ENCODE measurements around the gene PPM1E.
A peak's percentile ranks its signal among the peaks of the same experiment; 100 is the strongest.
"Not testable (repeated sequence)": the region's sequence is repeated elsewhere in the genome, so short reads cannot be mapped to it uniquely, and the experiment has no call there.

PPM1E gene

GRCh38 chr17:58755577-58756245 is at the start of gene PPM1E:
TSS of gene PPM1E (plus strand) at chr17:58755854.
- FAIRE-seq = no peak

DNA sequence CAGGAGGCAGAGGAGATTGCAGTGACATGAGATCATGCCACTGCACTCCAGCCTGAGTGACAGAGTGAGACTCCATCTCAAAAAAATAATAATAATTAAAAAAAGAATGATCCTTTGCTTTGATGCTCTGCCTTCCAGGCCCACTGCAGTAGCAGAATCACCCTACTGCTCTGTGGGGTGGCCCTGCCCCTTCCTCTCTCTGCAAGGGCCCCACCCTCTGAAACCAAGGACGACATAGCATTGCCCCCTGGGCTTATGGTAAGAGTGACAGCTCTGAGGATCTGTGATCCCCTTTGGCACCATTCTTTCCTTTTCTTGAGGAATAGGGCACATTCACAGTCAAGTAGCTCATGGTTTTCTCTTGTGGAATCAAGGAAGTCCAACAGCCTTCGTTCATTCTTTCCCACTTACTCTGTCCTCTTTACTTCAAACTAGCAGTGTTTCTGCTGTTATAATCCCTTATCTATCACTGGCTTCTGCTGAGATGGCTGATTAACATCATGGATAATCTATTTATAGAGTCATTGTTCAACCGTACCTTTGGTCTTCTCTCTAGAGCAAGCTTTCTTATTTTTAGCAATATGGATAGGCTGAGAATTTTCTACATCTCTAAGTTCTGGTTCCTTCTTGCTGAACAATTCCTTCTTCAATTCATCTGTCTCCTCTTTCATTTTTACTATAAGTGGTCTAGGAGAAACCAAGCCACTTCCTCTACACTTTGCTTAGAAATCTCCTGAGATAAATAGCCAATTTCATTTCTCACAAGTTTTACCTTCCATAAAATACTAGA is 49.1 kb upstream of the PPM1E start:
- no peak for FAIRE-seq

- peak; percentile 97 for FAIRE-seq
These were observed 44.6 kb upstream of the PPM1E start for GRCh38 chr17:58710948-58711552.

GRCh38 chr17:58722274-58722673 is 33.4 kb upstream of the PPM1E start:
- no peak for FAIRE-seq

GRCh38 chr17:58722696-58723095 is 33.0 kb upstream of the PPM1E start:
- FAIRE-seq = no peak

DNA sequence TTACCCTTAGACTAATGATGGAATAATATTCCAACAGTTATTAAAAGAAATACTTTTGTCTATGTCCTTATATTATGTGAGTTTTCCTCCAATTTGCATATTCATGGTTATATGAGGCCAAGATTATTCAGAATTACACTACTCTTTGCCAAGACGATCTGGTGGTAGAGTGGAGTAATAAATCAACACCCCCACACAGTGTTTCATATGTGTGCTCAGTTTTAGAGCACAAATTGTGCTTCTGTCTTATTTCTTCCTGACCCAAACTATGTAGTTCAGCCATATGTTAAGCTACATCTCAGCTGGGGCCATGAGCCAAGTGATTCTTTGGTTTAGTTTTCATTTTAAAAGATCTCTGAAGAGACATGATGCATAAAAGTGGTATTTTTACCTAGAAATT is 26.9 kb upstream of the PPM1E start:
- FAIRE-seq = no peak

DNA sequence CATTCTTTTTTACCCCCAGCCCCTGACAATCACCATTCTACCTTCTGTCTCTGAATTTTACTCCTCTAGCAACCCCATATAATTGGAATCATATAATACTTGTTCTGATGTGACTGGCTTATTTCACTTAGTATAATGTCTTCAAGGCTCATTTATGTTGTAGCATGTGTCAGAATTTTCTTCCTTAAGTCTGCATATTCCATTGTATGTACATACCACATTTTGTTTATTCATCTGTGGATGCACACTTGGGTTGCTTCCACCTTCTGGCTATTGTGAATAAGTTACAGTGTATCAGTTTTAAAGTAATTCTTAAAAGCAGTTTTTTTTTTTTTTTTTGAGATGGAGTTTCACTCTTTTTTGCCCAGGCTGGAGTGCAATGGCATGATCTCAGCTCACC is 24.7 kb upstream of the PPM1E start:
- FAIRE-seq = no peak

GRCh38 chr17:58734040-58734439 is 21.6 kb upstream of the PPM1E start:
- FAIRE-seq = no peak

DNA sequence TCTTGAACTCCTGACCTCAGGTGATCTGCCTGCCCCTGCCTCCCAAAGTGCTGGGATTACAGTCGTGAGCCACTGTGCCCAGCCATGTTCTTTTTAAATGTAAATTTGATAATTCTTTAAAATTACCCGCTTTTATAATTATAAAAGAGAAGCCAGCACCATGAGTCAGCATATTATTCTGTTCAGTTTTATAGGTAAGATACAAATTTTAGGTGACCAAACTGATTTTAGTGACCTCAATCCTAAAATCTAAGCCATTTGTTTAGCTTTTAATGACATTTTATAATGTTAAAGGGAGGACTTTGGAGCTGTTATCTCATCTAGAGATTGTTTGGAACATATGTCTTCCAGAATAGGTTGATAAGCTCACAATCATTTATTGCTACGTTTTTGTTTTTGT is 20.8 kb upstream of the PPM1E start:
- no peak for FAIRE-seq

- no peak for FAIRE-seq
These were observed 14.5 kb upstream of the PPM1E start for GRCh38 chr17:58741121-58741625.

- FAIRE-seq = no peak
These were observed 8.0 kb upstream of the PPM1E start for GRCh38 chr17:58747674-58748073.

DNA sequence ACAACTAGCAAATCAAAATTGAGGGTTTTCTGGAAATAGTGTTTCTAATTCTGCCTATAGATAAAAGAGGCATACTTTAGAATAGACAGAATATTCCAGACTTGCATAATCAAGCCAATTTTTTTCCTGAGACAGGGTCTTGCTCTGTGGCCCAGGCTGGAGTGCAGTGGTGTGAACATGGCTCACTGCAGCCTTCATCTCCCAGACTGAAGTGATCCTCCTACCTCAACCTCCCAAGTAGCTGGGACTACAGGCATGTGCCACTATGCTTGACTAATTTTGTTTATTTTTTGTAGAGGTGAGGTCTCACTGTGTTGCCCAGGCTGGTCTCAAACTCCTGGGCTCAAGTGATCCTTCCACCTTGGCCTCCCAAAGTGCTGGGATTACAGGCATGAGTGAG is 6.0 kb upstream of the PPM1E start:
- not testable (repeated sequence) for FAIRE-seq

- FAIRE-seq = no peak
These were observed 2.6 kb upstream of the PPM1E start for GRCh38 chr17:58753026-58753425.

DNA sequence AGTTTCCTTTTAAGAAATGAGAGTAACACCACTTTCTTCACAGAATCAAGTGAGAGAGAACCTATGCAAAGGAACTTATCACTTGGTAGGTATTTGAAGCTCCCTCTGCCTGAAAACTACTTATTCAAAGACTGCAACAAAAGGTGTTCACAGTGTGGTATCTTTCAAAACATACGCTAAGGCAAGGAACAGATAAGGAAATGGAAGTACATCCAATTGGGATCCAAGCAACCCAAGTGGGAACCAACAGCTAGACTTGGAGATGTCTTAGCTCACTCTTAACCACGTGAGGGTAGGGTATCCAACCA is 431 bp upstream of the PPM1E start:
- FAIRE-seq = peak; percentile 51

DNA sequence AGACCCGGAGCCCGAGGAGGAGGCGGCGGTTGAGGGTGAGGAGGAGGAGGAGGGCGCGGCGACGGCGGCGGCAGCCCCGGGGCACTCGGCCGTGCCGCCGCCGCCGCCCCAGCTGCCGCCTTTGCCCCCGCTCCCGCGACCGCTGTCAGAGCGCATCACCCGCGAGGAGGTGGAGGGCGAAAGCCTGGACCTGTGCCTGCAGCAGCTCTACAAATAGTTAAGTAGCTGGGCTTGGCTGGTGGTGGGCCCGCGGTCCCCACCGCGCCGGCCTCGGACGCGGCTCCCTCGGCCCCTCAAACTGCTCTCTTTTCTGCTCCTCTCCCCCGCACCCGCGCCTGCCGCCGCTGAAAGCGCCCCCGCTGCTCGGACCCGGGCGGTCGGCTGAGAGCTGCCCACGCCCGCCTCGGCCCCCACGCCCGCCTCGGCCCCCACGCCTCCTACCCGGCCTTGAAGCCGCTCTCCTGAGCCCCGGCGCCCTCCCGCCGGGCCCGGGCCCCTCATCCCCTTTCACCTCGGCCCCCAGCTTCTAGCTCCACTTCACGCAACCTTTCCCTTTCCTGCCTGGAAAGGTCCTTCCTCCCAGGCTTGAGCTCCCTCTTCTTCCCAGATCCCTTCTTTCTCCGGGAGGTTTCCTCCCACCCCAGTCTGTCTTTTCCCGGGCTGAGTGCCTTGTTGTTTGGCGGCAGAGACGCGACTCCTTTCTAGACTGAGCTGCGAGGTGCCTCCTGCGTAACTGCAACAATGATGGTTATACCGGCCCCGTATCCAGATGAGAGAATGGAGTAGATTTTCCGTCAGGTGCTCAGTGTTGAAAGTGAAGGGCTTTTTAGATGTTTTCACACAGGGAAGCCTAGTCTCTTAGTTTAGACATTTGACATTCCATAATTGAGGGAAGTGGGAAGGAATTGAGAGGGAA is 850 bp downstream of the PPM1E start:
- no peak for FAIRE-seq

- FAIRE-seq = no peak
These were observed 1.5 kb downstream of the PPM1E start for GRCh38 chr17:58757162-58757613.

GRCh38 chr17:58758890-58759289 is 3.2 kb downstream of the PPM1E start:
- FAIRE-seq = no peak

DNA sequence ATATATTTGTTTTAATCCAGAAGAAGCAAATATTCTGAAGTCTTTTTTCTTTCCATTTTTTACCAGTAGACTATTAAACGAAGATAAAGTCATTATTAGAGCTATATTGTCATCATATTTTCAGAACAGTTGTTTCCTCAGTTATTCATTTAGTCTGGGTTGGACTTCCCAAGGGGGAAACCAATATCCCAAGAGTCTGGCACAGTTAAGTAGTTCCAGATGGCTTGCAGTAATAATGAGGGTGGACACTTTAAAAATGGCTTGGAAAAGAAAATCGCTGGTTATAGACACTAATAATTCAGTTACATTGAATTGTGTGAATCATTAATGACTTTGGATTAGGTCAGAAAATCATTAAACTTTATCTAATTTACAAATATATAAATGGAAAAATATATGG is 3.9 kb downstream of the PPM1E start:
- FAIRE-seq = peak; percentile 69

DNA sequence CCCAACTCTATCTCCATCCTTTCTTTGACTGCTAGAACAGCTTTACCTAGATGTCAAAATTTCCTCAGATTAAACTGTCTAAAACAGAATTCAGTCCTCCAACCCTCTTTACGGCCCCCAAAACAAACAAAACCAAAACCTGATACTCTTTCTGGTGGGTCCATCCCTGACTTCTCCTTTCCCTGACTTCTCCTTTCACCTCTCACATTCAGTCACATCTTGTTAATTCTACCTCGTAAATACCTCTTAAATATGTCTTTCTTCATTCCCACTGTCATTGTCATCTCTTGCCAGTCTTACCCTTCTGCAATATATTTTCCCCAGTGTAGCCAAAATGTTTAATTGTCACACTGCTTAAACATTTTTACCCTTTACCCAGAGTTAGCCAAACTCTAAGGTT is 4.6 kb downstream of the PPM1E start:
- no peak for FAIRE-seq

DNA sequence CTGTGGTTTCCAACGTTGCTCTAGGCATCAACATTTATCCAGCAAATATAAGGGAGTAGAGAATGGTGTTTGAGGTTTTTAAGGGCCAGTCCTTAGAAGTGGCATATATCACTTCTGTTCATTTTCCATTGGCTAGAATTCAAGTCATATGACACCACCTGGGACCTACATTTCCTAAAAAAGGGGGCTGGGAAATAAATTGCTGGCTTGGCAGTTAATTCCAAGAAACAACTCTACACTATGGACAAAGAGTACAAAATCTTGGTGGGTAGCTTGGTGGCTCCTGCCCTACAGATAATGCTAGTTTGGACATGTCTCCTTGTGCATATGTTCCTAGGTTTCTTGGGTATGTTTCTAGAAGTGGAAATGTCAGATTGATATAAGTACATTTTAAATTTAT is 7.6 kb downstream of the PPM1E start:
- no peak for FAIRE-seq

- no peak for FAIRE-seq
These were observed 8.7 kb downstream of the PPM1E start for GRCh38 chr17:58764373-58764772.

DNA sequence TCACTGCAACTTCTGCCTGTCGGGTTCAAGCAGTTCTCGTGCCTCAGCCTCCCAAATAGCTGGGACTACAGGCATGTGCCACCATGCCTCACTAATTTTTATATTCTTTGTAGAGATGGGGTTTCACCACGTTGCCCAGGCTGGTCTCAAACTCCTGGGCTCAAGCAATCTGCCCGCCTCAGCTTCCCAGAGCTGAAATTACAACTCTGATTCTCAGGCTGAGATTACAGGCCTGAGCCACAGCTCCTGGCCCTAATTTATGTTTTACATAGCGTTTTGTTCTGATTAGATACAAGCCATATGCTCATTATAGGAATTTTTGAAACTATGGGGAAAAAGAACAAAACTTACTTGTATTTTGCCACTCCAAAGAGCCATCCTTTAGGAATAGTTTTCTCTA is 22.8 kb downstream of the PPM1E start:
- FAIRE-seq = not testable (repeated sequence)

- FAIRE-seq = no peak
These were observed 23.8 kb downstream of the PPM1E start for GRCh38 chr17:58779446-58779845.

Measured in G401.6 (cell line).